ENCODE measurements around the gene MEMO1. TPM values are rescaled to one million over a fixed set of nuclear protein-coding genes. Genes with fewer than 3 reads are reported as not detected.

Gene MEMO1
- total RNA-seq, 1 experiment from 2014 or later = 44.4 TPM

GRCh38 chr2:31969178-31969577 lies 41.6 kb downstream of the MEMO1 start:
- no peaks in the 10 kb centered on the region for H3K4me1 Mint-ChIP-seq
- no peaks in the 10 kb centered on the region for H3K9me3 Mint-ChIP-seq
- no peaks in the 10 kb centered on the region for H3K27me3 Mint-ChIP-seq (ENCODE audit: low read depth)
- no peak for TF ChIP-seq TEAD4 (CRISPR knock-in tag; IDR thresholded peaks at IDR 0.05)
- TF ChIP-seq NR1H2 (CRISPR knock-in tag; IDR thresholded peaks at IDR 0.05) = no peak
- no peak for TF ChIP-seq ETV6 (CRISPR knock-in tag; IDR thresholded peaks at IDR 0.05)
- no peak for TF ChIP-seq PREB (CRISPR knock-in tag; IDR thresholded peaks at IDR 0.05; ENCODE audit: borderline replicate concordance)
- no peak for TF ChIP-seq CREM (CRISPR knock-in tag; IDR thresholded peaks at IDR 0.05)
- TF ChIP-seq NR2C2 (CRISPR knock-in tag; IDR thresholded peaks at IDR 0.05) = no peak
- no peak for TF ChIP-seq FOXP1 (CRISPR knock-in tag; IDR thresholded peaks at IDR 0.05; ENCODE audit: borderline replicate concordance)
- TF ChIP-seq, protein P1, sequence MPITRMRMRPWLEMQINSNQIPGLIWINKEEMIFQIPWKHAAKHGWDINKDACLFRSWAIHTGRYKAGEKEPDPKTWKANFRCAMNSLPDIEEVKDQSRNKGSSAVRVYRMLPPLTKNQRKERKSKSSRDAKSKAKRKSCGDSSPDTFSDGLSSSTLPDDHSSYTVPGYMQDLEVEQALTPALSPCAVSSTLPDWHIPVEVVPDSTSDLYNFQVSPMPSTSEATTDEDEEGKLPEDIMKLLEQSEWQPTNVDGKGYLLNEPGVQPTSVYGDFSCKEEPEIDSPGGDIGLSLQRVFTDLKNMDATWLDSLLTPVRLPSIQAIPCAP (CRISPR knock-in tag; IDR thresholded peaks at IDR 0.05) = no peak
- TF ChIP-seq NFYB (CRISPR knock-in tag; conservative IDR thresholded peaks at IDR 0.05; ENCODE audit: low read depth) = no peak
- no peak for TF ChIP-seq ZNF671 (CRISPR knock-in tag; IDR thresholded peaks at IDR 0.05)
- TF ChIP-seq, protein P2, sequence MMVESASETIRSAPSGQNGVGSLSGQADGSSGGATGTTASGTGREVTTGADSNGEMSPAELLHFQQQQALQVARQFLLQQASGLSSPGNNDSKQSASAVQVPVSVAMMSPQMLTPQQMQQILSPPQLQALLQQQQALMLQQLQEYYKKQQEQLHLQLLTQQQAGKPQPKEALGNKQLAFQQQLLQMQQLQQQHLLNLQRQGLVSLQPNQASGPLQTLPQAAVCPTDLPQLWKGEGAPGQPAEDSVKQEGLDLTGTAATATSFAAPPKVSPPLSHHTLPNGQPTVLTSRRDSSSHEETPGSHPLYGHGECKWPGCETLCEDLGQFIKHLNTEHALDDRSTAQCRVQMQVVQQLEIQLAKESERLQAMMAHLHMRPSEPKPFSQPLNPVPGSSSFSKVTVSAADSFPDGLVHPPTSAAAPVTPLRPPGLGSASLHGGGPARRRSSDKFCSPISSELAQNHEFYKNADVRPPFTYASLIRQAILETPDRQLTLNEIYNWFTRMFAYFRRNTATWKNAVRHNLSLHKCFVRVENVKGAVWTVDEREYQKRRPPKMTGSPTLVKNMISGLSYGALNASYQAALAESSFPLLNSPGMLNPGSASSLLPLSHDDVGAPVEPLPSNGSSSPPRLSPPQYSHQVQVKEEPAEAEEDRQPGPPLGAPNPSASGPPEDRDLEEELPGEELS (CRISPR knock-in tag; IDR thresholded peaks at IDR 0.05) = no peak
- TF ChIP-seq, protein P3, sequence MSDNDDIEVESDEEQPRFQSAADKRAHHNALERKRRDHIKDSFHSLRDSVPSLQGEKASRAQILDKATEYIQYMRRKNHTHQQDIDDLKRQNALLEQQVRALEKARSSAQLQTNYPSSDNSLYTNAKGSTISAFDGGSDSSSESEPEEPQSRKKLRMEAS (CRISPR knock-in tag; IDR thresholded peaks at IDR 0.05) = no peak
- TF ChIP-seq RORB (CRISPR knock-in tag; IDR thresholded peaks at IDR 0.05) = no peak
- no peak for TF ChIP-seq SMAD3 (CRISPR knock-in tag; IDR thresholded peaks at IDR 0.05; ENCODE audit: borderline replicate concordance)
- TF ChIP-seq RELA (CRISPR knock-in tag; IDR thresholded peaks at IDR 0.05; ENCODE audit: borderline replicate concordance) = no peak
- TF ChIP-seq NR3C1 (CRISPR knock-in tag; conservative IDR thresholded peaks at IDR 0.05; ENCODE audit: low read depth) = no peak
- TF ChIP-seq ESRRA (CRISPR knock-in tag; IDR thresholded peaks at IDR 0.05; ENCODE audit: borderline replicate concordance) = no peak
- no peak for TF ChIP-seq EMX1 (CRISPR knock-in tag; IDR thresholded peaks at IDR 0.05)
- no peak for DNase-seq (ENCODE audit: low spot score)
- CTCF ChIA-PET = no interaction called here
- no peak for ATAC-seq
- H3K36me3 Mint-ChIP-seq = no peaks in the 10 kb centered on the region
- POLR2A ChIA-PET = no interaction called here
- H3K4me3 Mint-ChIP-seq = no peak overlapping the region
- no peak overlapping the region for H3K27ac Mint-ChIP-seq

DNA sequence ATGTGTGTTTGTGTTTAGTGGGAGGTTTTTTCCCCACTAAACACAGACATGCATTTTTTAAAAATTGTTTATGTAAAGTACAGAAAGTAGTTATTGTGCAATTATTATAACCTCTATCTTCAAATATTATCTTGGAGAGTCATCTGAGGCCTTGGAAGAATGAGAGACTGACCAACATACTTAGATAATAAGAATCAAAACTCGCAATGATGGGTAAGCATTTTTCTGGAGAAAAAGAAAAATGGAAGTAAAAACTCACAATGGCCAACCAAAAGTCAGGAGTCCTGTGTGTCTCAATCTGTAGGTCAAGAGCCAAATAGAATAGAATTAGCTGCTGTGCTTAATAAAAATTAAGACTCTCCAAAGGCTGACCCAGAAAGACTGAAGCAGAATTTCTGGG lies 43.0 kb downstream of the MEMO1 start:
- Mint-ChIP-seq H3K4me3 (no peak overlapping the region), H3K27me3 (ENCODE audit: low read depth) (no peaks in the 10 kb centered on the region), H3K4me1 (peaks cover 3% of the 10 kb centered on the region; the same call in 1 of the 2 replicates), H3K36me3 (no peaks in the 10 kb centered on the region), H3K9me3 (no peaks in the 10 kb centered on the region), H3K27ac (no peak overlapping the region)
- CTCF ChIA-PET = no interaction called here
- DNase-seq (ENCODE audit: low spot score) (no peak), ATAC-seq (no peak)
- POLR2A ChIA-PET = no interaction called here
- TF ChIP-seq ERG (CRISPR knock-in tag; IDR thresholded peaks at IDR 0.05) (no peak), ZNF263 (CRISPR knock-in tag; IDR thresholded peaks at IDR 0.05; ENCODE audit: low read depth) (no peak), MXD4 (CRISPR knock-in tag; IDR thresholded peaks at IDR 0.05; ENCODE audit: borderline replicate concordance) (no peak)
- TF ChIP-seq, protein P4, sequence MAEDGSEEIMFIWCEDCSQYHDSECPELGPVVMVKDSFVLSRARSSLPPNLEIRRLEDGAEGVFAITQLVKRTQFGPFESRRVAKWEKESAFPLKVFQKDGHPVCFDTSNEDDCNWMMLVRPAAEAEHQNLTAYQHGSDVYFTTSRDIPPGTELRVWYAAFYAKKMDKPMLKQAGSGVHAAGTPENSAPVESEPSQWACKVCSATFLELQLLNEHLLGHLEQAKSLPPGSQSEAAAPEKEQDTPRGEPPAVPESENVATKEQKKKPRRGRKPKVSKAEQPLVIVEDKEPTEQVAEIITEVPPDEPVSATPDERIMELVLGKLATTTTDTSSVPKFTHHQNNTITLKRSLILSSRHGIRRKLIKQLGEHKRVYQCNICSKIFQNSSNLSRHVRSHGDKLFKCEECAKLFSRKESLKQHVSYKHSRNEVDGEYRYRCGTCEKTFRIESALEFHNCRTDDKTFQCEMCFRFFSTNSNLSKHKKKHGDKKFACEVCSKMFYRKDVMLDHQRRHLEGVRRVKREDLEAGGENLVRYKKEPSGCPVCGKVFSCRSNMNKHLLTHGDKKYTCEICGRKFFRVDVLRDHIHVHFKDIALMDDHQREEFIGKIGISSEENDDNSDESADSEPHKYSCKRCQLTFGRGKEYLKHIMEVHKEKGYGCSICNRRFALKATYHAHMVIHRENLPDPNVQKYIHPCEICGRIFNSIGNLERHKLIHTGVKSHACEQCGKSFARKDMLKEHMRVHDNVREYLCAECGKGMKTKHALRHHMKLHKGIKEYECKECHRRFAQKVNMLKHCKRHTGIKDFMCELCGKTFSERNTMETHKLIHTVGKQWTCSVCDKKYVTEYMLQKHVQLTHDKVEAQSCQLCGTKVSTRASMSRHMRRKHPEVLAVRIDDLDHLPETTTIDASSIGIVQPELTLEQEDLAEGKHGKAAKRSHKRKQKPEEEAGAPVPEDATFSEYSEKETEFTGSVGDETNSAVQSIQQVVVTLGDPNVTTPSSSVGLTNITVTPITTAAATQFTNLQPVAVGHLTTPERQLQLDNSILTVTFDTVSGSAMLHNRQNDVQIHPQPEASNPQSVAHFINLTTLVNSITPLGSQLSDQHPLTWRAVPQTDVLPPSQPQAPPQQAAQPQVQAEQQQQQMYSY (CRISPR knock-in tag; IDR thresholded peaks at IDR 0.05) = no peak
- TF ChIP-seq, protein P5, sequence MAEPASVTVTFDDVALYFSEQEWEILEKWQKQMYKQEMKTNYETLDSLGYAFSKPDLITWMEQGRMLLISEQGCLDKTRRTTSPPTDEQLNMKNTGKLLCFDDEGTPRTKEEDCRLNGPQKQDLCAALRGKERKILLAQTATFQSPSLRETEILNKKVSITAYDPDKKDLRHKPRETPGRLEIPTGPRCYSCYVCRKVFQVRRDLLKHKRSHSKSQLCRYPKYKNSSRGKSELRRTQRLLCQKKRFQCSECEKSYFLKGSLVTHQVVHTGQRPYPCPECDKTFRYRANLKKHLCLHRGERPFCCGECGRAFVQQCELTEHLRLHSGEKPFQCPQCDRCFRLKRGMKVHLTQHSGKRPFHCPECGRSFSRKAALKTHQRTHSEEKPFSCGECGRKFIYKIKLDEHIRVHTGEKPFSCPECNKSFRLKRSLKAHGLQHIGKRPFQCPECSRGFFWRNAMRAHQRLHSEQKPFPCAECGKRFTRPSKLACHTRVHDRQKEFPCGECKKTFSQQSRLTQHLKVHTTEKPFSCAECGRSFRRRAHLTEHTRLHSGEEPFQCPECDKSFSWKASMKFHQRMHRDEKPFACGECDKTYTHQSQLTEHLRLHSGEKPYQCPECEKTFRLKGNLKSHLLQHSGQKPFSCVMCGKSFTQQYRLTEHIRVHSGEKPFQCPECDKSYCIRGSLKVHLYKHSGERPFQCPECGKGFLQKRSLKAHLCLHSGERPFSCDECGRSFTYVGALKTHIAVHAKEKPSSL (CRISPR knock-in tag; conservative IDR thresholded peaks at IDR 0.05) = no peak
- TF ChIP-seq, protein P6, sequence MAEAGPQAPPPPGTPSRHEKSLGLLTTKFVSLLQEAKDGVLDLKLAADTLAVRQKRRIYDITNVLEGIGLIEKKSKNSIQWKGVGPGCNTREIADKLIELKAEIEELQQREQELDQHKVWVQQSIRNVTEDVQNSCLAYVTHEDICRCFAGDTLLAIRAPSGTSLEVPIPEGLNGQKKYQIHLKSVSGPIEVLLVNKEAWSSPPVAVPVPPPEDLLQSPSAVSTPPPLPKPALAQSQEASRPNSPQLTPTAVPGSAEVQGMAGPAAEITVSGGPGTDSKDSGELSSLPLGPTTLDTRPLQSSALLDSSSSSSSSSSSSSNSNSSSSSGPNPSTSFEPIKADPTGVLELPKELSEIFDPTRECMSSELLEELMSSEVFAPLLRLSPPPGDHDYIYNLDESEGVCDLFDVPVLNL (CRISPR knock-in tag; IDR thresholded peaks at IDR 0.05; ENCODE audit: borderline replicate concordance, low read depth) = no peak

All from WTC11 (cell line).